22Rv1 (cell line): ENCODE data around the gene ACOXL.

Experiments
- H3K27ac ChIP-seq: fragments of 450-650 bp; 2 replicates; pipeline ENCODE4 v1.5.1; 2017
- ZFX ChIP-seq: fragments of 450-650 bp; IDR thresholded peaks from 2 replicates; pipeline ENCODE4 v1.6.1; 2017; ENCODE audit warnings: antibody characterized with exemption, borderline replicate concordance
- TF ChIP-seq, protein P1 (sequence below): fragments of 450-650 bp; IDR thresholded peaks from 2 replicates; pipeline ENCODE4 v1.5.1; 2017; ENCODE audit warnings: mild to moderate bottlenecking

ACOXL gene

GRCh38 chr2:110807522-110807921, 75.1 kb downstream of the ACOXL start:
- TF ChIP-seq, protein P1, sequence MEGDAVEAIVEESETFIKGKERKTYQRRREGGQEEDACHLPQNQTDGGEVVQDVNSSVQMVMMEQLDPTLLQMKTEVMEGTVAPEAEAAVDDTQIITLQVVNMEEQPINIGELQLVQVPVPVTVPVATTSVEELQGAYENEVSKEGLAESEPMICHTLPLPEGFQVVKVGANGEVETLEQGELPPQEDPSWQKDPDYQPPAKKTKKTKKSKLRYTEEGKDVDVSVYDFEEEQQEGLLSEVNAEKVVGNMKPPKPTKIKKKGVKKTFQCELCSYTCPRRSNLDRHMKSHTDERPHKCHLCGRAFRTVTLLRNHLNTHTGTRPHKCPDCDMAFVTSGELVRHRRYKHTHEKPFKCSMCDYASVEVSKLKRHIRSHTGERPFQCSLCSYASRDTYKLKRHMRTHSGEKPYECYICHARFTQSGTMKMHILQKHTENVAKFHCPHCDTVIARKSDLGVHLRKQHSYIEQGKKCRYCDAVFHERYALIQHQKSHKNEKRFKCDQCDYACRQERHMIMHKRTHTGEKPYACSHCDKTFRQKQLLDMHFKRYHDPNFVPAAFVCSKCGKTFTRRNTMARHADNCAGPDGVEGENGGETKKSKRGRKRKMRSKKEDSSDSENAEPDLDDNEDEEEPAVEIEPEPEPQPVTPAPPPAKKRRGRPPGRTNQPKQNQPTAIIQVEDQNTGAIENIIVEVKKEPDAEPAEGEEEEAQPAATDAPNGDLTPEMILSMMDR, result no peak
- no peak for TF ChIP-seq ZFX
- no peak overlapping the region for H3K27ac ChIP-seq

DNA sequence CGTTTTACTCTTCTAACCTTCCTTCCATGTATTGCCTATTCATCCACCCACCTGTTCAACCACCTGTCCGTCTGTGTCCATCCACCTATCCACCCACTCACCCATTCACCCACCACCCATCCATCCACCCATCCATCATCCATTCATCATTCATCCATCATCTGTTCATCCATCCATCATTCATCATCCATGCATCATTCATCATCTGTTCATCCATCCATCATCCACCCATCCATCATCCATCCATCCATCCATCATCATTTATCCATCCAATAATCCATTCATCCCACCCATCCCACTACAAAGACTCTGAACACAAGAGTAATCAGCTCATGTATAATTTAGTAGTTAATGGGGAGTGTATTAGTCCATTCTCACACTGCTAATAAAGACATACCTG, 78.0 kb downstream of the ACOXL start:
- no peak overlapping the region for H3K27ac ChIP-seq
- no peak for TF ChIP-seq ZFX
- TF ChIP-seq, protein P1, result no peak

- TF ChIP-seq, protein P1, result no peak
- TF ChIP-seq ZFX, result no peak
- no peak overlapping the region for H3K27ac ChIP-seq
Measured at GRCh38 chr2:110812726-110813645, 80.6 kb downstream of the ACOXL start.

- TF ChIP-seq, protein P1, result no peak
- TF ChIP-seq ZFX, result no peak
- H3K27ac ChIP-seq, result no peak overlapping the region
Measured at GRCh38 chr2:110813896-110814295, 81.5 kb downstream of the ACOXL start.

DNA sequence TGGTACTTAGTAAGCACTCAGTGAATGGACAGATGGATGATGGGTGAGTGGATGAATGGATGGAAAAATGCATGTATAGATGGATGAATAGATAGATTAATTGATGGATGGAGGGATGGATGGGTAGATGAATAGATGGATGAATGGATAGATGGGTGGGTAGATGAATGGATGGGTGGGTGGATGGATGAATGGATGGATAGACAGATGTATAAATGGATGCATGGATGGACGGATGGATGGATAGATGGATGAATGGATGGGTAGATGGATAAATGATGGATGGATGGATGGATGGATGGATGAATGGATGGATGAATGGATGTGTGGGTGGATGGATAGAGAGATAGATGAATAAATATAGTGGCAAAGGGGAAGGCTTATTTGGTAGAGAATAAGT, 83.6 kb downstream of the ACOXL start:
- TF ChIP-seq ZFX, result no peak
- TF ChIP-seq, protein P1, result no peak

DNA sequence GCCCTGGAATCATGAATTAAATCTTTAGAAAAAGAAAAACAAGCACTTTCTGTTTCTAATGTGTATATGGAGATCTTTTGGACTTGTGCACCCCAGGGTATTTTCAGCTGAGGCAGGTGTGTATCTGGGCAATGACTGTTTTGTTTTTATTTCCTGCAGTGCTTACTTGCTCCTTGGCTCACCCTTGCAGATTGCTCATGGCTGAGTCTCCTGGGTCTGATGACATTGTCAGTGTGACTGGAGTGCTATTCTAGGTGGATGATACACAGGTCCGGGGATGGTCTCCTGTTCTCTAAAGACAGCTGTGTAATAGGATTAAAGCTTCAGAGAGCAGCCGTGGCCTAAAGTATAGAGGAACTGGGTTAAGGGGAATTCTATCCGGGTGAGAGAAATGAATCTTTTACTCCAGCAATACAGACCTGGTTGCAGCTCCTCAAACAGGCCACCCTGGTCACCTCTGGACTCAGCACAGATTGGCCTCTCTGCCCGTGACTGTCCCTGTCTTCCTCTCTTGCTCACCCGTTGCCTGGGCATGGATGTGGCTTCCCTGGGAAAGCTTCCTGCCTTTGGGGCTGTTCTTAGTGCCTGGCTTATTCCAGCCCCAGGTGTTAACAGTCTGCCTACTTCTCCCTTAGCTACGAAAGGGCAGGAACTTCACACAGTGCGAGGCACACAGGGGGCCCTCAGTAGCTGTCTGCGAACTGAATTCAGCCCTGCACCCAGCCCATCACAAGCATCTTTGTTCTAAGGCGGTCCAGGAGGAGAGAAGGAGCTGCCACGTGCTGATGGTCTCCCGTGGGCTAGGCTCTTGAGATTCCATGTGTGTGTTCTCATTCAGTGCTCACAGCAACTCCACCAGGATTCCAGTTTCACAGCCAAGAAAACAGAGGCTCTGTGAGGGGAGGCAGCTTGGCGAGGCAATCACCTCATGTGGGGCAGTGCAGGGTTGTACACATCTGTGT, 84.3 kb downstream of the ACOXL start:
- H3K27ac ChIP-seq, result no peak overlapping the region
- TF ChIP-seq, protein P1, result no peak

More for the DNA sequence above, 83.6 kb downstream of the ACOXL start:
- H3K27ac ChIP-seq, result no peak overlapping the region
